GM18511 (cell line): Measurements from ENCODE around the gene WWOX.

Source experiments
- ATAC-seq: cut with Tn5 transposase; IDR thresholded peaks from one replicate; pipeline ENCODE4 v1.9.1; 2021; ENCODE audit warnings: mild to moderate bottlenecking, moderate library complexity; ENCODE audit not compliant: unreplicated experiment

Gene WWOX

DNA sequence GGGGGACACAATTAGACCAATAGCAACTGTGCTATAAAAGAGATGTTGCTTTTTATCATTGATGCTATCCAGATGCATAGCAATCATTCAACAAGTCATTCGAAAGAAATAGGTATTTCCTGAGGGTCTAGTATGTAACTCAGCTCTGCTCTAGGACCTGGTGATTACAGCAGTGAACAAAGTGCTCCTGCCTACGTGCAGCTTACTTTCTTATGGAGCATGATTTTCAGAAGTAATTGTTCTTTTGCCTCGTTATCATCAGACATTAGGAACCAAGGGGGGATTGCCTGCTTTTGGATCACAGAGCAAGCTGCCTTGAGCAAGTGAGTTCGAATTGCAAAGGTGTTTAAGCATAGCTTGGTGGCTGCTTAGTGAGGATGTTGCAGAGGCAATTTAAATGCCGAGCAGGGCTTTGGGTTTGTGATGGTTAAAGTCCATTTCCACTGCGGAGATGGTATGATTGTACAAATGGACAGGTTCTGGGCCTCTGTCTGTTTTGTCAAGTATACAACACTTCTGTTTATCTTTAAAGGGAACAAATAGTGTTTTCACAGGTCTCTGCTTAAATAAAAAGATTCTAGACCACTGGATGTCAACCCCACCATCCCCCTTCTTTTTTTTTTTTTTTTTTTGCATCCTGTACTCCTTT, 41.5 kb downstream of the WWOX start:
- ATAC-seq, result no peak

DNA sequence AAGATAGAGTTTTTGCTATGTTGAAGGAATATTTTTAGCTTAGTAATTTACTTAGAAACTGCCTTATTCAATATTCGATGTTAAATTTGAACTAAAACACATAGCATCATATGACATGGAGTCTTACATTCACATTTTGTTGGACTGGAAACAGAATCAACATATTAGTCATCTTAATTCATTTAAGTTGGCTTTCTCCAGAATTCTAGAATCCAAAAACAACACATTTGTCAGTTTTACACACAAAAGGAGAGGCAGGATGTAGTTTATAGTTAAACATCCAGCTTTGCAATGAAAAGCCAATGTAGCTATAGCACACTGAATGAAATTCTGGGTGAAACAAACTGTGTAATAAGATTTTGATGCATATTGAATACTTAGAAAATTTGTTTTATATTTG, 43.3 kb downstream of the WWOX start:
- no peak for ATAC-seq

DNA sequence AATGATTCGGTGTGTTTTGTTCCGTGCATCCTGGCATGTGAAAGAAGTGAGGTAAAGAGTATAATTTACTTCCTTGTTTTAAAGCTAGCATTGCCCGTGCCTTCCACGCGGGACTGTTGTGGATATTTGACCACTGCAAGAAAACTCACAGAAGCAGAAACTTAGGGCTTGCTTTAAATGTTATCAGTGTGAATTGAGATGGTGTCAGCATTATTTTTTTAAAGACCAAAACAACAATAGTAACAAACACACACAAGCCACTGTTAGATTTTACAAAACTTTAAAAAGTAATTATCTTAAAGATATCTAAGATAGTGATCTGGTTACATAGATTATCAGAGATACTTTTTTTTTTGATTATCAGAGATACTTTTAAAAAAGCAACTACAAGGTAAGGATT, 47.4 kb downstream of the WWOX start:
- ATAC-seq, result no peak

DNA sequence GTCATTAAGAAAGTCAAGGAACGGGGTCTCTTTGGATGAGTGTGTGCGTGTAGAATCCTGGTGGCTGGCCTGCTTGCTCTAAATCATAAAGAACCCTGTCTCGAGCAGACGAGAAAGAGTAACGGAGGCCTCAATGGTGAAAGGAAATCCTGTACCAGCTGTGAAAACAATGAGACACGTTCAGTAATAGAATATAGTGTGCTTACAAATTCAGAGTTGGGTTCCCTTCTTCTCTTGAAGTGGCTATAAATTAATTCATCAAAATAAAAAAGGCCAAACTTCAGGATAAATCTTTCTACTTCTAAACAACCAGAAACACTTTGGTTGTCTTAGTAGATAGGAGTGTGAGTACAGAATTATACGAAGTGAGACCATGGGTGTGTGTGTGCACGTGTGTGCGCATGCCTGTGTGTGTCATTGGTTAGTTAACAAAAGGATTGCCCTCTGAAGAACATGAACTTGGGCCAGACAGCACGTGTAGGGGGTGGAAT, 48.5 kb downstream of the WWOX start:
- no peak for ATAC-seq

DNA sequence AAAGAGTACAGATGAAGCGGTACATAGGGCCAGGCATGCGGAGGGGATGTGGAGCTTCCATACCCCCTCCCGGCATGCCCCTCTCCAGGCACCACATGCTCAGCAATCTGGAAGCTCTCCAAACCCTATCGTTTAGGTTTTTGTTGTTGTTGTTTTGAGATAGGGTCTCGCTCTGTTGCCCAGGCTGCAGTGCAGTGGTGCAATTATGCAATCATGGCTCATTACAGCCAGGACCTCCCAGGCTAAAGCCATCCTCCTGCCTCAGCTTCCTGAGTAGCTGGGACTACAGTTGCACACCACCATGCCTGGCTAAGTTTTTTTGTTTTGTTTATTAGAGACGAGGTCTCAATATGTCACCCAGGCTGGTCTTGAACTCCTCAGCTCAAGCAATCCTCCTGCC, 50.8 kb downstream of the WWOX start:
- ATAC-seq, result no peak

DNA sequence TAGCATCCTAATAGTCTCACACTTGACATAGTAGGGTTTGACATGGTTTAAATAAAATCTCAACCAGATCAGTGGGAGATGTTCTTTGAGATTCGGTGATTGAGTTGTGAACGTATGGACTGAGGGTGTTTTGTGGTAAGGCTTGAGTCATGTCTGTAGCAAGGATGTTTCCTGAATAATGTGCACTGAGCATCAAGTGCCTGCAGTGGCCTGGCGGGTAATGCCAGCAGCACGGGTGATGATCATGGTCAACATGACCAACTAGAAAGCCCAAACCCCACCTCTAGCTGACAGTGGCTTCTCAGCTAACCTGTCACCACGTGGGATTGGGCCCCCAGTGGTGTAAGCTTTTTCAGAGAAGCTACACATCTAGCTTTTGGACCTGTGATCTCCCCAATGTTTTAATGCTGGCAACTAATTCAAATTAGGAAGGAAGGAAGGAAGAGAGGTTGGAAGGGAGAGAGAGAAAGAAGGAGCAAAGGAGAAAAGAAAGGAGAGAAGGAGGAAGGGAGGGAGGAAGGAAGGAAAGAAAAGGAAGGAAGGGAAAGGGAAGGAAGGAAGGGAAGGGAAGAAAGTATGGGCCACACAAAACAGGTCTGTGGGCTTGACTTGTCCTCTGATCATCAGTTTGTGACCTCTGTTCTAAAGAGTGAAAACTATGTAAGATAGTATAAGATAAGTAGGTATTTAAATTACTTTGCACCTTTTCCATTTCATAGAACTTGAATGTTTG, 55.4 kb downstream of the WWOX start:
- no peak for ATAC-seq

DNA sequence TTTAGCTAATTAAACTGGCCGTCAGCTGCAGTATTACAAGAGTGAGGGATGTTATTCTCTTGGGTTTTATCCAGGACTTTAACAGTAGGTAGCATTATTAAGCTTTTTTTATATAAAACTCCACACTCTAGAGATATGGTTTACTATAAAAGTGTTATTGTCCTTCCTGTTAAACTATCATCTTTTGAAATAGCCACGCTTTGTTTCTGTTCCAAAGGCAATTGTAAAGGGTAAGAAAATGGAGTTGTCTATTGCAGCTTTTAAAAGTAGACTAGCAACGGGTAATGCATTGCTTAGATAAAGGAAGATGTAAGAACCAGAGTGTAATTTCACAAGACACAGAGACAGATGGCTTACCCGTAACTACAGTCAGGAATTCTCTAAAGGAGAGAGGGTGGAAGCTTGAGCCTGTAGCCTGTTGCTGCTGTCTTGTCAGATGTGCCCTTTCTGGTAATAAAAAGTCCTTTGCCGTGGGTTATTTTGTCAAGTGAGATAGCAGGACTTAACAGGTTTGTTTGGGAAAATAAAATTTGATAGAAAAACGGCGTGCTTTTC, 56.4 kb downstream of the WWOX start:
- ATAC-seq, result no peak

DNA sequence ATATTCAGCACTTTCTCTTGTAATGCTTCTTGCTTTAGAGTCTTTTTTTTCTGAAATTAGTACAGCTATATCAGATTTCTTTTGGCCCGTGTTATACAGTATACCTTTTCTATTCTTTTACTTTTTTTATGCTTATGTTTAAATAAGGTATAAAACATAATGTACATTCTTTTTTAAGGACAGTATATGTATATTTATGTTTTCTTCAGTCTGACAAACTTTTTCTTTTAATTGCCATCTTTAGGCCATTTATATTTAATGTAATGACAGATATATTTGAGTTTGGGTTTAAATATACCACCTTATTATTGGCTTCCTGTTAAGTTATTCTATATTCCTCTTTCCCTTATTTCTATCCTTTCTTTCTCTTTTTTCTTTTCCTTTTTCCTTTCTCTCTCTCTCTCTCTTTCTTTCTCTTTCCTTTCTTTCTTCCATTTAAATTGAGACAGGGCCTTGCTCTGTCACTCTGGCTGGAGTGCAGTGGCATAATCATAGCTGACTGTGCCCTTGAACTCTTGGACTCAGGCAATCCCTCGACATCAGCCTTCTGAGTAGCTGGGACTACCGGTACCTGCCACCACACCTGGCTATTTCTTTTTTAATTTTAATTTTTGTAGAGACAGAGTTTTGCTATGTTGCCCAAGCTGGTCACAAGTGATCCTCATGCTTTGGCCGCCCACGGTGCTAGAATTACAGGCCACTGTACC, 61.7 kb downstream of the WWOX start:
- ATAC-seq, result no peak

DNA sequence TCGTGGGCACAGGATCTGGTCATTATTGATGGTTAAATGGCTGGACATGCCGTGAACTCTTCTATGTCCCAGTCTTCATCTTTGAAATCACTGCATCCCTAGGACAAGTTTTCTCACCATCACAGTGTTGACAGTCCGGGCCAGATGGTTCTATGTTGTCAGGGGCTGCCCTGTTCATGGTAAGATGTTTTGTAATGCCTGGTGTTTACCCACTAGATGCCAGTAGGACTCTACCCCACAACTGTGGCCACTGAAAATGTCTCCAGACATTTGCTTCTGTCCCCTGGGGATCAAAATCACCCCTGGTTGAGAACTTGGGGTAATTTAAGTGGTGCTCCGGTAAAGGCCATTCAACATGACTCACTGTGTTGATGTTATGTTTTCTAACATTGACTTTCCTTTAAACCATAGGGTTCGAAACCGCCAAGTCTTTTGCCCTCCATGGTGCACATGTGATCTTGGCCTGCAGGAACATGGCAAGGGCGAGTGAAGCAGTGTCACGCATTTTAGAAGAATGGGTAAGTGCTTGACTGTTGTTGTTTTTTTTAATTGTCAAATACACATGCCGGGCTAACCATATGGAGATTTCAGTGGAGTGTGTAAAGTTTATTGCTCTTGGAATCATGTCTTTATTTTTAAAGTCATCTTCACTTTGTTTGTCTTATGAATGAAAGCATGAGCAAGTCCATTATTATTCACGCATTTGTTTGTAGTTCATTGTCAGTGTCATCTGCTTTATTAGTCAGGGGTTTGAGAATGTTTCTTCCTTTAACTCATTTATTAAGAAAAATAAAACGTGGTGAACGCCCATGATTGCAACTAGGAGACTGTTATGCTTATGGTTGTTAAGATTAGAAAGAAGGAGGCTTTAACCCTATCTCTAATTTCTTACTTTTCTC, 64.6 kb downstream of the WWOX start:
- ATAC-seq, result no peak

DNA sequence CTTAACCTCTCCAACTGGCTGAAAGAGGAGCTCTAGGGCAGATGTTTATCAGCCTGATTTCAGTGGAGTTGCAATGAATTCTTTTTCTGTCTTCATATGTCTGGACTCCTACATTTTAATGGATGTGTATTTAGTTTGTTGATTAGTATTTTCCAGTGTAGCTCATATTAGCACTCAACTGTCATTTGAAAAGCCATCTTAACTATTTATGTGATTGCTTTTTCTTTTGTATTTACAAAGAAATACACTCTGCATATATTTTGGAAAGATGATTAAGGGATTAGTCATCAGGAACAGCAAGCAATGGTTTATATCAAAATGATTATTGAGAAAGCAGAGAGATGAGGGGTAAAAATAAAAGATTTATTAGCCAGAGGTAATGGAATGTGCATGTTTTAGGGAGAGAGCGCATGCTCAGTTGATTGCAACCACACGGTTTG, 71.1 kb downstream of the WWOX start:
- ATAC-seq, result no peak

DNA sequence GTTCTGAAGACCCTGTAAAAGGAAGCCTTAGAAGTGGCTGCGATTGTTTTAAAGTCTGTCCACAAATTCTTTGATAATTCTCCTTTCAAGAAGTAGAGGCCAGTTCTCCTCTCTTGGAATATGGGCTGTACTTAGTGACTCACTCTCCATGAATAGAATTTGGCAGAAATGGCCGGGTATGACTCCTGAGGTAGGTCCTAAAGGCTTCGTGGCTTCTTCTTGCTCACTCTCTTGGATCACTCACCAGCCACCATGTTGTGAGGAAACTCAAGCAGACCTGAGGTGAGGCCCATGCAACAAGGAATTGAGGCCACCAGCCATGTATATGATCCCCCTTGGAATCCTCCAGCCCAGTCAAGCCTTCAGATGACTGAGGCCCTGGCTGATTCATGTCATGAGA, 75.8 kb downstream of the WWOX start:
- no peak for ATAC-seq

DNA sequence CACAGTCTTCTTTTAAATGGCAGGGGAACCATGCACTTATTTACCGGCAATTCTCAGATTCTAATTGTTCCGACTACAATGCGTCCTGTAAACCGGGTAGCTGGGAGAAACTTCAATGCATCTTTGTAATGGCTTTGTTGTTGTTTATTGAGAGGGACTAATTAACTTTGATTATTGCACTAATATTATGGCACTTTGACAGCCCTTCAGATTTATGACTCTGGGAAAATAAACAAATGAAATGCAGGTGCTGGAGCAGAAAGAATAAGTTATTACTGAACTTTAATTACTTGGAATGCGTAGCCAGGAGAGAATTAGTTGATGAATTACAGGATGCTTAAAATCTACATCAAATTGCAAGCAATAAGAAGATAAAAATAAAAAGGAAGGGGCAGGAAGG, 77.0 kb downstream of the WWOX start:
- no peak for ATAC-seq

DNA sequence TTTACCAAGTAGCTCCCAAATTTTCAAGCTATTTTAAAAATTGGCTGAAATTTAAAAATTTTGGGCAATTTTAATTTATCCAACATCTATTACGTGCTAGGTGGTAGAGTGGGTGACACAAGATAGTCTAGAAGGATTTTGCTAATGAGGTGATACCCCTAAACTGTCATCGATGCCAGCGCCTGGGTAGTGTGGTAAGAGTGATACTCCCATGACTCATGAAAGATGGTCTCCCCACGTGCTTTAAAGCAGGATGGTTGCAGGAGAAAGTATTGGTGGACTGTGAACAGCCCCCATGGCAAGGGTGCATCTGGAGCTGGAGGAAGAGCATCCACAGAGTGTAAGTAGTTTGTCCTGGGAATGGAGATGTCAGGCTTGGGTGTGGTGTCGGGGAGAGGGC, 77.8 kb downstream of the WWOX start:
- no peak for ATAC-seq

DNA sequence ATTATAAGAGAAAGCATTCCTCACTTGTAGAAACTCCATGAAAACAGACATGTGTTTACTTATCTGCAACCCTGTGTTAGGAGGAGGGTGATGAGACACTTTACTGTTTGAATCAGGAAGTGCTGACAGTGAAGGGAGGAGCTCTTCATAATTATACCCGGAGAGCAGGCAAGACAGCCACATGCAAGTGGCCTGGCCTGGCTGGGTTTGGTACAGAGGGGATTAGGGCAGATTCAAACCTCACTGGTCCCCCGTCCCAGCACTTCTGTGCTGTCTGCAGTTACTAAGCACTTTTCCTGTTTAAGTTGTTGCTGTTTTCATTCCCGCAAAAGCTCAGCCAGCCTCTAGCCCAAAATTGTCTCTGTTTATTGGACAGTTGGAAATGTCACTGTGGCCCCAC, 78.5 kb downstream of the WWOX start:
- no peak for ATAC-seq

DNA sequence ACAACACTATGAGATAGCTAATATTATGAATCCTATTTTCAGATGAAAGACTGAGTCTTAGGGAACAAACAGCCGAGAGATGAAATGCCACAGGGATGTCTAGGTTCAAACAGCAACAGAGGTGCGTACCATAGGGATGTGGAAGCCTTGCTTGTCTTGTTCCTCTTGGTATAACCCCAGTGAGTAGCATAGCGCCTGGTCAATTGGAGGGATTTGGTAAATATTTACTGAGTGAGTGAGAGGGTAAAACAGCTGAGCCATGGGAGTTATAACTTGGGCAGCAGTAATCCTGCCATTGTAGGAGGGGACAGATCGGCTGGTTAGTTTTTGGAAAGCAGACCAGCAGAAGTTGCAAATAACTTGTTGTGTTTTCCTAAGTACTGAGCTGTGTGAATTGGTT, 80.2 kb downstream of the WWOX start:
- no peak for ATAC-seq

DNA sequence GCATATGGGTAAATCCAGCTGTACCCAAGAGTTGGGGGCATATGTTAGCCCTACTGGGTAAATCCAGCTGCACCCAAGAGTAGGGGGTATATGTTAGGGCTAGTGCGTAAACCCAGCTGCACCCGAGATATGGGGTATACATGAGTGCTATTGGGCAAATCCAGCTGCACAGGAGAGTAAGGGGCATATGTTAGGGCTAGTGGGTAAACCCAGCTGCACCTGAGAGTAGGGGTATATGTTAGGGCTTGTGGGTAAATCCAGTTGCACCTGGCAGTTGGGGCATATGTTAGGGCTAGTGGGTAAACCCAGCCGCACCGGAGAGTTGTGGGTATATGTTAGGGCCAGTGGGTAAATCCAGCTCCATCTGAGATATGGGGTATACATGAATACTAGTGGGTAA, 80.9 kb downstream of the WWOX start:
- ATAC-seq, result no peak

DNA sequence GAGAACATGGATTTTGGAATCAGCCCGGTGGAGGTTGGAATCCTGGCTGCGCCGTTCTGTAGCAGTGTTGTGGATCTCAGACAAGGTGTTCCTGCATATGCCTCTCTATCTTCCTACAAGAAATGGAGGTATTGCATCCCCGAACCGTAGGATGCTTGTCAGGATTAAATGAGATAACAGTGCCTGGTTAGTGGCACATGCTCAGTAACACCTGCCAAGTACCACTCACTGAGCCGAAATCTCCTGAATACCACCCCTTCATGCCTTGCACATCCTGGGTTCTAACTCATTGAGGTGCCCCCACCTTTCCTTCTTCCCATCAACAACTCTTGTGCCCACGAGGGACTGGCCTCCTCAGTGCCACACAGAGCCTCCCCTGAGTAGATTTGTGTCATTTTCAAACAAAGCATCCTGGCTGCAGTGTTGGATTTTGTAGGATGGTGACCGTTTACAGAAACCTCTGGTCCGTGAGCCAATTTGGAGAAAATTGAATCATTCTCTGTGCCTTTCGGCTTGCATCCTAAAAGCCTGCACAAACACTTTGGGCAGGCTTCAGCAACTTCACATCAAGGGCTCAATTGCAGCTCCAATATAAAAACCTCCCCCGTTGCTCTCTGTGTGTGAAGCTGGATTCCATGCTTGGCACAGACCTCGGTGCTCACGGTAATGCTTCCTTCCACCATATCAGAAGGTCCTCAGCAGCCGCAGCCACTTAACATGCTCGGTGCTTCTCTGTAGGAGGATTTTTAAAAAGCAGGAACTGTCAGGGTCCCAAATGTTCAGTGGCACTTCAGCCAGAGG, 84.2 kb downstream of the WWOX start:
- ATAC-seq, result no peak

DNA sequence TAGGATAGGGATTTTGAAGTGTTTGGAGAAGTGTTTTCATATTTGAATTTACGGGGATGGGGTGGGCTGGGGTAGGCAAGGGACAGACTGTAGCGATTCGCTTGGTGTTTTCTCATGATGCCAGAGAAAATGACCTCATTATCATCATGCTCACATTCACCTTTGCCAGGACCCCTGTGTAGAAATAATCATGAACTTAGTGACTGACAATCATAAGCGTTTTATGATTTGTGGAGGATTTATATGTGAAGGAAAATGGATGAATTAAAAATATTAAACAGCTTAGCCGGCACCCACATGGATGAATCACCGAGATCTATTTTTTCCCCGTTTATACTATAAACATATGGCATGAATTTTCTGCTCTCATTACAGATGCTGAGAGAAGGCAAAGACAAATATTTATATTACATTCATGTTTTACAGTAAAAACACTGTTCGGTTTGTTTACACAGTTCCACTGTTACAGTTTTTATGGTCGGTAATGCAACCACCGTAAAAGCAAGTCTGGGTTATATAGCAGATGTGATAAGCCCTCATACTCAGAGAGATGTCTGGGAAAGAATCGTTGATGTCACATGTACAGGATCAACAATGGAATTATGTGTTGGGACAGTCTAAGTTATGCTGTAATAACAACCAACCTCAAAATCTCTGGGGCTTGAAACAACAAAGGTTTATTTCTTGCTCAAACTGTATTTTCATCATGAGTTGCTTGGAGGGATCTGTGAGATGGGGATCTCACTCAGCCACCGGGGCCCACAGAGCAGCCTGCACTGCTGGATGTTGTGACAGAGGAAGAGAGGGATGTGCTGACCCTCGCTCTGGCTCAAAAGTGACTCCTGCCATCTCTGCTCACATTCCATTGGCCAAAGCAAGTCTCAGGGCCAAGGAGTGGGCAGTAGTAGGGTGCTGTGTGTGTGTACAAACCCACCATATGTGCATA, 85.1 kb downstream of the WWOX start:
- ATAC-seq, result no peak

DNA sequence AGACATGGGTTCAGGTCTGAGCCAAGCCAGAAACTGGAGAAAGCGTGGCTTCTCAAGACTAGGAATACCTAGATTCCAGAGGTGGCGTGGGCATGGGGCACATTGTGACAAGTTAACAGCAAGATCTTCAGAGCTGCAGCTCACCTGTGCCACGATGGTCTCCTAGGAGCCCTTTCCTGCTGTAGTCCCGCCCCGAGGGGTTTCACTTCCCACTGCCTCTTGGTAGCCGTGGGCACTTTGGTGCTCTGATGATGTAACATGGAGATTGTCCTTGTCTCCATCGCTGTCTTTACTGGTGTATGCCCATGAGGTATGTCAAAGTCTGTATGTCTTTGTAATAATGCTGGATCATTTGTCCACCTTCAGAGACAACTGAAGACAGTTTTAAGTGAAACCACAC, 89.7 kb downstream of the WWOX start:
- no peak for ATAC-seq
